ENCODE data around the gene CDIP1.

DNA sequence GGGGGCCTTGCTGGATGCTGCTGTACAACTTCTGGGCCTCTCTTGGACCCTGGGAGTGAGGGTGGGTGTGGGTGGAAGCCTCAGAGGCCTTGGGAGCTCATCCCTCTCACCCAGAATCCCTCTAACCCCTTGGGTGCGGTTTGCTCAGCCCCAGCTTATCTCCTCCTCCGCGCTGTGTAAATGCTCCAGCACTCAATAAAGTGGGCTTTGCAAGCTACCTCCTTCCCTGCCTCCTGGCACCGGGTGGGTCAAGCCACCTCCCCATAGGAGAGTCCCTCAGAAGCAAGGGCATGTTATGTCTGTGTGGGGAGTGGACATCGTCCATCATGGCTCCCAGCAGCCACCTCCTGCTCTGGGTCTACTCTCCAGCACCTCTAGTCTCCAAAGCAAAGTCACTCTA lies 28.4 kb downstream of the CDIP1 start:
- TF ChIP-seq, protein P1, sequence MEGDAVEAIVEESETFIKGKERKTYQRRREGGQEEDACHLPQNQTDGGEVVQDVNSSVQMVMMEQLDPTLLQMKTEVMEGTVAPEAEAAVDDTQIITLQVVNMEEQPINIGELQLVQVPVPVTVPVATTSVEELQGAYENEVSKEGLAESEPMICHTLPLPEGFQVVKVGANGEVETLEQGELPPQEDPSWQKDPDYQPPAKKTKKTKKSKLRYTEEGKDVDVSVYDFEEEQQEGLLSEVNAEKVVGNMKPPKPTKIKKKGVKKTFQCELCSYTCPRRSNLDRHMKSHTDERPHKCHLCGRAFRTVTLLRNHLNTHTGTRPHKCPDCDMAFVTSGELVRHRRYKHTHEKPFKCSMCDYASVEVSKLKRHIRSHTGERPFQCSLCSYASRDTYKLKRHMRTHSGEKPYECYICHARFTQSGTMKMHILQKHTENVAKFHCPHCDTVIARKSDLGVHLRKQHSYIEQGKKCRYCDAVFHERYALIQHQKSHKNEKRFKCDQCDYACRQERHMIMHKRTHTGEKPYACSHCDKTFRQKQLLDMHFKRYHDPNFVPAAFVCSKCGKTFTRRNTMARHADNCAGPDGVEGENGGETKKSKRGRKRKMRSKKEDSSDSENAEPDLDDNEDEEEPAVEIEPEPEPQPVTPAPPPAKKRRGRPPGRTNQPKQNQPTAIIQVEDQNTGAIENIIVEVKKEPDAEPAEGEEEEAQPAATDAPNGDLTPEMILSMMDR (IDR thresholded peaks at IDR 0.05; ENCODE audit: borderline replicate concordance, extremely low read depth, low read length, poor library complexity, severe bottlenecking) = no peak
- TF ChIP-seq EZH2 (IDR thresholded peaks at IDR 0.05; ENCODE audit: borderline replicate concordance, low read depth, low read length, severe bottlenecking) = no peak

Data from DND-41 (cell line).